ENCODE results near the gene ZGRF1. TPM values are rescaled to one million over a fixed set of nuclear protein-coding genes. Genes with fewer than 3 reads are reported as not detected.

Gene ZGRF1
- total RNA-seq, 1 experiment from 2014 or later, result 10.5 TPM

- intact Hi-C loops (cut with micrococcal nuclease; ENCODE audit: unreplicated experiment), result no loop called here
- no peak for DNase-seq
- BruUV-seq (replicated peaks), result no TSS peak
- H3K36me3 Mint-ChIP-seq (ENCODE audit: insufficient read depth, unreplicated experiment), result no peaks in the 10 kb centered on the region
- no peaks in the 10 kb centered on the region for H3K4me1 Mint-ChIP-seq (ENCODE audit: low read depth, unreplicated experiment)
- H3K27ac Mint-ChIP-seq (ENCODE audit: unreplicated experiment), result no peak overlapping the region
- no peak for TF ChIP-seq CTCF (IDR thresholded peaks at IDR 0.05; ENCODE audit: unreplicated experiment)
- CTCF ChIA-PET, result no interaction called here
- no peaks in the 10 kb centered on the region for H3K9me3 Mint-ChIP-seq (ENCODE audit: low read depth, unreplicated experiment)
- no peak overlapping the region for H3K4me3 Mint-ChIP-seq (ENCODE audit: low read depth, unreplicated experiment)
- H3K27me3 Mint-ChIP-seq (ENCODE audit: unreplicated experiment), result no peaks in the 10 kb centered on the region
Measured at GRCh38 chr4:112650332-112650731, 13.6 kb upstream of the ZGRF1 start.

GRCh38 chr4:112649055-112649408, 12.3 kb upstream of the ZGRF1 start:
- Mint-ChIP-seq H3K27ac (ENCODE audit: unreplicated experiment) (no peak overlapping the region), H3K4me3 (ENCODE audit: low read depth, unreplicated experiment) (no peak overlapping the region), H3K36me3 (ENCODE audit: insufficient read depth, unreplicated experiment) (no peaks in the 10 kb centered on the region), H3K9me3 (ENCODE audit: low read depth, unreplicated experiment) (no peaks in the 10 kb centered on the region), H3K4me1 (ENCODE audit: low read depth, unreplicated experiment) (no peaks in the 10 kb centered on the region), H3K27me3 (ENCODE audit: unreplicated experiment) (no peaks in the 10 kb centered on the region)
- intact Hi-C loops (cut with micrococcal nuclease; ENCODE audit: unreplicated experiment), result no loop called here
- CTCF ChIA-PET, result no interaction called here
- no peak for TF ChIP-seq CTCF (IDR thresholded peaks at IDR 0.05; ENCODE audit: unreplicated experiment)
- BruUV-seq (replicated peaks), result no TSS peak
- no peak for DNase-seq

- Mint-ChIP-seq H3K27ac (ENCODE audit: unreplicated experiment) (no peak overlapping the region), H3K4me3 (ENCODE audit: low read depth, unreplicated experiment) (no peak overlapping the region), H3K4me1 (ENCODE audit: low read depth, unreplicated experiment) (no peaks in the 10 kb centered on the region), H3K36me3 (ENCODE audit: insufficient read depth, unreplicated experiment) (no peaks in the 10 kb centered on the region), H3K9me3 (ENCODE audit: low read depth, unreplicated experiment) (no peaks in the 10 kb centered on the region), H3K27me3 (ENCODE audit: unreplicated experiment) (no peaks in the 10 kb centered on the region)
- DNase-seq, result no peak
- no TSS peak for BruUV-seq (replicated peaks)
- intact Hi-C loops (cut with micrococcal nuclease; ENCODE audit: unreplicated experiment), result no loop called here
- TF ChIP-seq CTCF (IDR thresholded peaks at IDR 0.05; ENCODE audit: unreplicated experiment), result no peak
- CTCF ChIA-PET, result no interaction called here
Measured at GRCh38 chr4:112648263-112649054, 11.8 kb upstream of the ZGRF1 start.

GRCh38 chr4:112647785-112648184, 11.1 kb upstream of the ZGRF1 start:
- no peaks in the 10 kb centered on the region for H3K9me3 Mint-ChIP-seq (ENCODE audit: low read depth, unreplicated experiment)
- no peaks in the 10 kb centered on the region for H3K27me3 Mint-ChIP-seq (ENCODE audit: unreplicated experiment)
- no peak overlapping the region for H3K4me3 Mint-ChIP-seq (ENCODE audit: low read depth, unreplicated experiment)
- no peak for TF ChIP-seq CTCF (IDR thresholded peaks at IDR 0.05; ENCODE audit: unreplicated experiment)
- H3K36me3 Mint-ChIP-seq (ENCODE audit: insufficient read depth, unreplicated experiment), result no peaks in the 10 kb centered on the region
- no peak for DNase-seq
- intact Hi-C loops (cut with micrococcal nuclease; ENCODE audit: unreplicated experiment), result no loop called here
- CTCF ChIA-PET, result no interaction called here
- H3K27ac Mint-ChIP-seq (ENCODE audit: unreplicated experiment), result no peak overlapping the region
- no peaks in the 10 kb centered on the region for H3K4me1 Mint-ChIP-seq (ENCODE audit: low read depth, unreplicated experiment)
- BruUV-seq (replicated peaks), result no TSS peak
